ENCODE measurements around the gene GPR35. TPM values are rescaled to one million over a fixed set of nuclear protein-coding genes. Genes with fewer than 3 reads are reported as not detected.

Gene GPR35
- total RNA-seq, 1 donor from 2014 or later, result 4.7 TPM

DNA sequence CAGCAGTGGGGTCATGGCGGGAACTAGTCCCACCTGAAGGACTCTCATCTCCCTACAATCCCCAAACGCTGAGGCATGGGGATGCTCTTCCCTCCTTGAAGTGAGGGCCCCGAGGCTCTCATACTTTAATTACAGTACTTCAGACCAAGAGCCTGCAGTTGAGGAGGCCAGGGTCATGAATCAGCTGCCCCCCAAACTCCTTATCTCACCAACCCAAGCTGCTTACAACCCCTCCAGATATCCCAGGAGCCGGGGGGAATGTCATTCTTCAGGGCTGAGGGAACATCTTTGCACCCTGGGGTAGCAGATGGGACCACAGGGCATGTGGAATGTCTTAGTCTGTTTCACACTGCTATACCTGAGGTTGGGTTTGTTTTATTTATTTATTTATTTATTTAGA, 41.5 kb upstream of the GPR35 start:
- no peak overlapping the region for H3K27ac ChIP-seq
- no peaks in the 10 kb centered on the region for H3K9me3 ChIP-seq
- H3K27me3 ChIP-seq (ENCODE audit: low read depth), result no peaks in the 10 kb centered on the region
- no peak overlapping the region for H3K4me3 ChIP-seq
- TF ChIP-seq, protein P1, sequence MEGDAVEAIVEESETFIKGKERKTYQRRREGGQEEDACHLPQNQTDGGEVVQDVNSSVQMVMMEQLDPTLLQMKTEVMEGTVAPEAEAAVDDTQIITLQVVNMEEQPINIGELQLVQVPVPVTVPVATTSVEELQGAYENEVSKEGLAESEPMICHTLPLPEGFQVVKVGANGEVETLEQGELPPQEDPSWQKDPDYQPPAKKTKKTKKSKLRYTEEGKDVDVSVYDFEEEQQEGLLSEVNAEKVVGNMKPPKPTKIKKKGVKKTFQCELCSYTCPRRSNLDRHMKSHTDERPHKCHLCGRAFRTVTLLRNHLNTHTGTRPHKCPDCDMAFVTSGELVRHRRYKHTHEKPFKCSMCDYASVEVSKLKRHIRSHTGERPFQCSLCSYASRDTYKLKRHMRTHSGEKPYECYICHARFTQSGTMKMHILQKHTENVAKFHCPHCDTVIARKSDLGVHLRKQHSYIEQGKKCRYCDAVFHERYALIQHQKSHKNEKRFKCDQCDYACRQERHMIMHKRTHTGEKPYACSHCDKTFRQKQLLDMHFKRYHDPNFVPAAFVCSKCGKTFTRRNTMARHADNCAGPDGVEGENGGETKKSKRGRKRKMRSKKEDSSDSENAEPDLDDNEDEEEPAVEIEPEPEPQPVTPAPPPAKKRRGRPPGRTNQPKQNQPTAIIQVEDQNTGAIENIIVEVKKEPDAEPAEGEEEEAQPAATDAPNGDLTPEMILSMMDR (IDR thresholded peaks at IDR 0.05), result no peak
- ATAC-seq (no peak), DNase-seq (no peak)
- H3K4me1 ChIP-seq, result peaks cover 52% of the 10 kb centered on the region
- intact Hi-C loops (cut with DNase I), result no loop called here
- H3K36me3 ChIP-seq, result no peaks in the 10 kb centered on the region

DNA sequence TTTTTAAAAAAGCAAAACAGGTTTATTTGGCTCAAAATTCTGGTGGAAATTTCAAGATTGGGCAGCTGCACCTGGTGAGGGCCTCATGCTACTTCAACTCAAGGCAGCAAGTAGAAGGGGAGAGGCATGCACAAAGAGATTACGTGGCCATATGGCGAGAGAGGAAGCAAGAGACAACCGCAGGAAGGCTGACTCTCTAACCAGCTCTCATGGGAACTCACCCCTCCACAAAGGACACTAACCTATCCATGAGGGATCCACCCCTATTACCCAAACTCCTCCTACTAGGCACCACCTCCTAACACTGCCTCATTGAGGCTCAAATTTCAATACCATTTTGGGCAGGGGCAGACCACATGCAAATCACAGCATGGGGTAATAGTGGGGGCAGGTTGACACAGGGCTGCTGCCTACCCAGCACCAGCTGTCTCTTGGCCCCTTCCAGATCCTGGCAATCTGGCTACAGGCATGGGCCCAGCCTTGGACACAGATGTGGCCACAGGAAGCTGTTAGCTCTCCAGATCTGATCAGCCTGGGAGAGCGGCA, 40.7 kb upstream of the GPR35 start:
- Histone ChIP-seq H3K36me3 (peaks cover 5% of the 10 kb centered on the region), H3K9me3 (no peaks in the 10 kb centered on the region), H3K27me3 (ENCODE audit: low read depth) (no peaks in the 10 kb centered on the region), H3K27ac (peak overlapping the region; percentile 7), H3K4me3 (peak overlapping the region; percentile 96), H3K4me1 (peaks cover 44% of the 10 kb centered on the region)
- ATAC-seq (no peak), DNase-seq (peak; percentile 20)
- TF ChIP-seq, protein P1 (IDR thresholded peaks at IDR 0.05), result no peak
- intact Hi-C loops (cut with DNase I), result no loop called here

DNA sequence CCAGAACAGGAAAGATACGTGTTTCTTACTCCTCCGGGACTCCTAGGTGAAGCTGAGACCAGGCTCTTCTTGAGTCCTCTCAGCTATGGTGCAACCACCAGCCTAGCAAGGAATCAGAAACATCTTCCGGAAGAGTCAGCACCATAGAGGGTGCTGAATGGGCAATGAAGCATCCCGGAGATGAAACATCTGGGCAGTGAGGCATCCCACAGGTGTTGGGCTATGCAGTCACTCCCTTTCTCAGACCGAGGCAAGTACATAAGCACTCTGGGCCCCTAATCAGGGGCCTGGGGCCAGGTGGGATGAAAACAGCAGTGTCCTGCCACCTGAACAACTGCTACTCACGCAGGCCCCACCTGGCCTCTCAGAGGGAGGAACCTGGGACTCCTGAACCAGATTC, 40.2 kb upstream of the GPR35 start:
- H3K27ac ChIP-seq, result peak overlapping the region; percentile 7

DNA sequence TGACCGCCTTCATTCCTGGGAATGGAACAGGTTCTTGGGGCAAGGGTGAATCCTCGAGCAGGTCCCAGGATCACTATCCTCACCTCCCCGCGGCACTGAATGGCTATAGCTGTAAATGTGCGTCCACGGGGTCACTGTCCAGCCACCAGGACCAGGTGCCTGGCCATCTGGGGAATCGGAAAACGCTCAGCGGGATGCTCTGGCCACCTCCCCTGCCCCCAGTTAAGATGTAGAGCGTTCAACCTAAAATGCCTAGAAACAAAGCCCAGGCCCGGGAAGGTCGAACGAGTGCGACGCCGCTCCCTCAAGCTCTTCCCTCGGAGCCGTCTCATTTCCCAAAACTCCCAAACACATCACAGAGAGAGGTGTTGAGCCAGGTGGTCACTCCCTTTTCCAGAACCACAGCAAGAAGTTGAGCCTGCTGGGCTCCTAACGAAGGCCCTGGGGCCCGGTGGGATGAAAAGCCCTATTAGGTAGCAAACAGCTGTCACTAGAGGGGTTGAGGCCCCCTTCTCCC, 39.5 kb upstream of the GPR35 start:
- H3K36me3 ChIP-seq, result peaks cover 16% of the 10 kb centered on the region
- DNase-seq (peak; percentile 41), ATAC-seq (no peak)
- H3K27ac ChIP-seq, result peak overlapping the region; percentile 92
- TF ChIP-seq, protein P1 (IDR thresholded peaks at IDR 0.05), result no peak
- H3K4me3 ChIP-seq, result peak overlapping the region; percentile 96
- no peaks in the 10 kb centered on the region for H3K9me3 ChIP-seq
- intact Hi-C loops (cut with DNase I), result no loop called here
- no peaks in the 10 kb centered on the region for H3K27me3 ChIP-seq (ENCODE audit: low read depth)
- peaks cover 32% of the 10 kb centered on the region for H3K4me1 ChIP-seq

More for the DNA sequence above, 40.2 kb upstream of the GPR35 start:
- ATAC-seq, result no peak
- peaks cover 10% of the 10 kb centered on the region for H3K36me3 ChIP-seq
- peak overlapping the region; percentile 96 for H3K4me3 ChIP-seq
- H3K9me3 ChIP-seq, result no peaks in the 10 kb centered on the region
- H3K4me1 ChIP-seq, result peaks cover 38% of the 10 kb centered on the region
- peak; percentile 28 for DNase-seq
- H3K27me3 ChIP-seq (ENCODE audit: low read depth), result no peaks in the 10 kb centered on the region
- intact Hi-C loops (cut with DNase I), result no loop called here
- TF ChIP-seq, protein P1 (IDR thresholded peaks at IDR 0.05), result no peak

DNA sequence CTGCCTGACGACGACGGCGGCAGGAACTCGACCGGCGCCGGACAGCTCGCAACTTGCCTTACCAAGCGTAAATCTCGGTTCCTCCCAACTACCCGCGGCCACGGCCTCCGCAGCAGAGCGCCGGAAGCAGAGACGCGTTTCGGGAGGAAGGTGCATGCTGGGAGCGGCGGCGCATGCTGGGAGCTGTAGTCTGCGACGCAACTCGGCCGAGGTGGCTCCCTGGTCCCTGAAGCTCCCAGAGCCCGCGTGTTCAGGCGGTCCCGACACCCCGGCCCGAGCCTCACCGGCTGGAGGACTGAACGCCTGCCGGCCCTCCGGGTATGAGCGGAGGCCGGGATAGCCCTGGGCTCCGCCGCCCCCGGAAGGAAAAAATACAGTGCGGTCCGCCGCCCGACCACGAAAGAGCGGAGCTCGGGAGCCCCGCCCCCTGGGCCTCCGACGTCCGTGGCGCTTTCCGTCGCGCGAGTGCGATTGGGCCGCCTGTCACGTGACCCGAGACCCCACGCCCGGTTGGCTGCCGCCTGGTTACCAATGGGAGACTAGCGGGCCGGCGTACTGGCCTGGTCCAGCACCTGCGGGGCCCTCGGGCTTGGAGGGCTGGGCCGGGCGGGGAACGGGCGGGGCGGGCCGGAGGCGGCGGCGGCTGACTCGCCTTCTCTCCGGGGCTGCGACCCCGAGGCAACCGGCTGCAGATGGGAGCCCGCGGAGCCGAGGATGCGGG, 38.9 kb upstream of the GPR35 start, which contains the start of gene CAPN10:
Gene CAPN10, plus strand, starts transcription at position 537 of the 721 bp plus-strand sequence. Its CDS starts 178 bp downstream, at position 715.
- peak within 1 kb of the TSS; percentile 96 for H3K4me3 ChIP-seq
- peaks cover 31% of the 10 kb centered on the region for H3K4me1 ChIP-seq
- ATAC-seq, result peak; percentile 98

More for the DNA sequence above, 38.9 kb upstream of the GPR35 start, which contains the start of gene CAPN10:
- TF ChIP-seq, protein P1 (IDR thresholded peaks at IDR 0.05), result no peak
- DNase-seq, result peak; percentile 100
- Histone ChIP-seq H3K9me3 (no peaks in the 10 kb centered on the region), H3K27ac (peak within 1 kb of the TSS; percentile 92), H3K27me3 (ENCODE audit: low read depth) (no peaks in the 10 kb centered on the region), H3K36me3 (peaks cover 23% of the 10 kb centered on the region)
- intact Hi-C loops (cut with DNase I), result no loop called here

Measured in lower lobe of right lung (tissue), 2 donors.